HFF-Myc (cell line): ENCODE data around the gene PRKG1.
"Not testable (repeated sequence)": the region's sequence is repeated elsewhere in the genome, so short reads cannot be mapped to it uniquely, and the experiment has no call there.

Experiments used
- DNase-seq: peaks from one replicate; pipeline ENCODE4 v3.0.0-alpha.2; 2011; ENCODE audit warnings: low read depth; ENCODE audit errors: extremely low read depth
- H3K4me3 ChIP-seq: replicated peaks from 2 replicates; pipeline ENCODE4 v1.5.1; 2011; ENCODE audit warnings: low read depth, mild to moderate bottlenecking, control low read depth, low read length
- CTCF ChIP-seq: IDR thresholded peaks from 2 replicates; pipeline ENCODE4 v1.5.1; 2012; ENCODE audit warnings: mild to moderate bottlenecking, low read depth, low read length, control low read depth; ENCODE audit errors: missing control alignments

The PRKG1 gene

GRCh38 chr10:51269821-51270220, 195.5 kb downstream of the PRKG1 start:
- no peak for TF ChIP-seq CTCF
- DNase-seq: no peak
- no peak overlapping the region for H3K4me3 ChIP-seq

- no peak for DNase-seq
- no peak for TF ChIP-seq CTCF
- H3K4me3 ChIP-seq: no peak overlapping the region
These were observed 196.7 kb downstream of the PRKG1 start for GRCh38 chr10:51270936-51271530.

- not testable (repeated sequence) for H3K4me3 ChIP-seq, DNase-seq
These were observed 197.8 kb downstream of the PRKG1 start for GRCh38 chr10:51272099-51272498.

GRCh38 chr10:51272555-51272954, 198.3 kb downstream of the PRKG1 start:
- DNase-seq: no peak
- TF ChIP-seq CTCF: no peak
- H3K4me3 ChIP-seq: no peak overlapping the region

- TF ChIP-seq CTCF: no peak
- no peak for DNase-seq
- no peak overlapping the region for H3K4me3 ChIP-seq
These were observed 199.3 kb downstream of the PRKG1 start for GRCh38 chr10:51273574-51273973.

GRCh38 chr10:51276097-51276496, 201.8 kb downstream of the PRKG1 start:
- not testable (repeated sequence) for H3K4me3 ChIP-seq

GRCh38 chr10:51281387-51281786, 207.1 kb downstream of the PRKG1 start:
- H3K4me3 ChIP-seq, DNase-seq: not testable (repeated sequence)

More at GRCh38 chr10:51276097-51276496, 201.8 kb downstream of the PRKG1 start:
- not testable (repeated sequence) for DNase-seq

GRCh38 chr10:51285601-51286000, 211.3 kb downstream of the PRKG1 start:
- no peak for DNase-seq
- no peak for TF ChIP-seq CTCF
- H3K4me3 ChIP-seq: no peak overlapping the region
